Measurements from ENCODE around the gene SPATC1L. TPM values are rescaled to one million over a fixed set of nuclear protein-coding genes. Genes with fewer than 3 reads are reported as not detected.
A peak's percentile ranks its signal among the peaks of the same experiment; 100 is the strongest.

The SPATC1L gene
- total RNA-seq, 1 donor from 2014 or later = 13.9 TPM

DNA sequence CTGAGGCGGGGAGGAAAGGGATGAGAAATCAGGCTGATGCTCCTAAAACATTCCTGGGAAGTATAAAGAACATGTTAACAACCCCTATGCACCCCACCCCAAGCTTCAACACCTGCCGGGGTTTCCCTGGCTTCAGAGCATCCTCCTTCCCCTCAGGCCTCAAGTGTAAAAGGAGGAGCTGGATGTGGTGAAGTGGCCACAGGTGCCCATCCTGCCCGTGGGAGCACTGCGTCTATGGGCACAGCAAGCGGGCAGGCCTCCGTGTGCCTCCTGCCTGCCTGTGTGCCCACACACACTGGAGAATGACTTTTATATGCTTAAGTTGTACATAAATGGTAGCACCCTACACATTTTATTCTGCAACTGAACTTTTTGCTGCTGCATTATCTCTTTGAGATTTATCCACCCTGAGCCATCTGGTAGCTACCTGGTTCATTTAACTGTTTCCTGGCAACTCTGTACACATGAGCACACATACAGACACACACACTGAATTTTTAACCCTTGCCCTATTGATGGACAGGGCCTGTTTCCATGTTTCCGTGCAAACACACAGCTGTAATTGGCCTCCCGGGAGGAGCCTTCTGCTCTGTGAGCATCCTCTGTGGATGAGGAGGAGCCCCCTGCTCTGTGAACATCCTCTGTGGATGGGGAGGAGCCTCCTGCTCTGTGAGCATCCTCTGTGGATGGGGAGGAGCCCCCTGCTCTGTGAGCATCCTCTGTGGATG, 15.4 kb downstream of the SPATC1L start:
- H3K4me1 Mint-ChIP-seq (ENCODE audit: low read depth) = peaks cover 6% of the 10 kb centered on the region
- intact Hi-C loops (cut with micrococcal nuclease) = no loop called here
- no peaks in the 10 kb centered on the region for H3K9me3 Mint-ChIP-seq
- no peak for DNase-seq (ENCODE audit: low spot score)
- no peaks in the 10 kb centered on the region for H3K27me3 Mint-ChIP-seq (ENCODE audit: low read depth)
- H3K4me3 Mint-ChIP-seq (ENCODE audit: low read depth) = no peak overlapping the region
- no peaks in the 10 kb centered on the region for H3K36me3 Mint-ChIP-seq (ENCODE audit: low read depth)
- H3K27ac Mint-ChIP-seq = no peak overlapping the region

GRCh38 chr21:46168238-46168637, 16.0 kb downstream of the SPATC1L start:
- peaks cover 6% of the 10 kb centered on the region for H3K4me1 Mint-ChIP-seq (ENCODE audit: low read depth)
- H3K36me3 Mint-ChIP-seq (ENCODE audit: low read depth) = no peaks in the 10 kb centered on the region
- H3K9me3 Mint-ChIP-seq = no peaks in the 10 kb centered on the region
- intact Hi-C loops (cut with micrococcal nuclease) = no loop called here
- no peak overlapping the region for H3K27ac Mint-ChIP-seq
- peak; percentile 6 for DNase-seq (ENCODE audit: low spot score)
- H3K27me3 Mint-ChIP-seq (ENCODE audit: low read depth) = no peaks in the 10 kb centered on the region
- no peak overlapping the region for H3K4me3 Mint-ChIP-seq (ENCODE audit: low read depth)

GRCh38 chr21:46165098-46165497, 19.2 kb downstream of the SPATC1L start:
- no peak for DNase-seq (ENCODE audit: low spot score)
- no peaks in the 10 kb centered on the region for H3K36me3 Mint-ChIP-seq (ENCODE audit: low read depth)
- no peak overlapping the region for H3K4me3 Mint-ChIP-seq (ENCODE audit: low read depth)
- no peaks in the 10 kb centered on the region for H3K27me3 Mint-ChIP-seq (ENCODE audit: low read depth)
- no peaks in the 10 kb centered on the region for H3K4me1 Mint-ChIP-seq (ENCODE audit: low read depth)
- H3K27ac Mint-ChIP-seq = no peak overlapping the region
- H3K9me3 Mint-ChIP-seq = no peaks in the 10 kb centered on the region
- intact Hi-C loops (cut with micrococcal nuclease) = no loop called here

GRCh38 chr21:46163380-46163779, 20.9 kb downstream of the SPATC1L start:
- Mint-ChIP-seq H3K4me1 (ENCODE audit: low read depth) (no peaks in the 10 kb centered on the region), H3K4me3 (ENCODE audit: low read depth) (no peak overlapping the region), H3K9me3 (no peaks in the 10 kb centered on the region), H3K27me3 (ENCODE audit: low read depth) (no peaks in the 10 kb centered on the region), H3K27ac (no peak overlapping the region), H3K36me3 (ENCODE audit: low read depth) (no peaks in the 10 kb centered on the region)
- intact Hi-C loops (cut with micrococcal nuclease) = no loop called here
- no peak for DNase-seq (ENCODE audit: low spot score)

DNA sequence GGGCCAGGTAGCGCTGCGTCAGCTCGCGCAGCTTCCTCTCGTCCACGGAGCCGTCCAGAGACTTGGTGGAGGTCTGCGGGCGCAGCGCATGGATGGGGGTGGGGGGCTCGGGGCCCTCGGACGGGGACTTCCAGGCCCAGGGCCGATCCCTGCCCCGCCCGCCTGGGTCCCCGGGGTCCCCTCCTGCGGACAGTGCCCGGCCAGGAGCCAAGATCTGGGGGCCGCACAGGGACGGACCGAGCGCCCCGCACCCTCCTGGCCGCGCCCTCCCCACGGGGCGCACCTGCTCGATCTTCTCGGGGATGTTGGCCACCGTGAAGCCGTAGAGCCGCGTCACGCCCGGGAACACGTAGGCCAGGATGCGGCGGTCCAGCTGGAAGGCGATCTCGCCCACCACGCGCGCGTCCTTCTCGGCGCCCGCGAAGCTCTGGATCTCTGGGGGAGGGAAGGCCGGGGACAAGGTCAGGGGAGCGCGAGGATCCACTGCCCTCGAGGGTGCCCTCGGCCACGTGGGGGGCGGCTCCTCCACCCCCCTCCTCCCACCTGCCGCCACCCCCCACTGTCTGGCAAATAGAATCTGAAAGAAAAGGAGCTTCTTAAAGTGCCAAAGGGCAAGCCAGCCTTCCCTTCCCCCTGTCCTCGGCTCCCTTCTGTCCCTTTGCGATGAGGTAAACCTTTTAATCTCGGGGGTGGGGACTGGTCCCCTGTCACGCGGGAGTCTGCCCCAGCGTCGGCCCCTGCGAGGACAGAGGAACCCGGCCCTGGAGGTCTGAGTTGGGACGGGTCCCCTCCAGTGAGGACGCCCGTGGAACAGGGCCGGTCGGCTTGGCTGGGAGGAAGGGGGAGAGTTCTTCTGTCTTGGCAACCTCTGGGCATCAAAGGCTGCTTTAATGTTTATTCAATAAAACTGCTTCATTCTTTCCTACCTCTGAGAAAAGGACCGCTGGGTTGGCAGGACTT, 22.3 kb downstream of the SPATC1L start:
- Mint-ChIP-seq H3K4me1 (ENCODE audit: low read depth) (no peaks in the 10 kb centered on the region), H3K9me3 (no peaks in the 10 kb centered on the region), H3K27ac (no peak overlapping the region), H3K36me3 (ENCODE audit: low read depth) (no peaks in the 10 kb centered on the region), H3K4me3 (ENCODE audit: low read depth) (no peak overlapping the region), H3K27me3 (ENCODE audit: low read depth) (no peaks in the 10 kb centered on the region)
- DNase-seq (ENCODE audit: low spot score) = no peak
- intact Hi-C loops (cut with micrococcal nuclease) = no loop called here

DNA sequence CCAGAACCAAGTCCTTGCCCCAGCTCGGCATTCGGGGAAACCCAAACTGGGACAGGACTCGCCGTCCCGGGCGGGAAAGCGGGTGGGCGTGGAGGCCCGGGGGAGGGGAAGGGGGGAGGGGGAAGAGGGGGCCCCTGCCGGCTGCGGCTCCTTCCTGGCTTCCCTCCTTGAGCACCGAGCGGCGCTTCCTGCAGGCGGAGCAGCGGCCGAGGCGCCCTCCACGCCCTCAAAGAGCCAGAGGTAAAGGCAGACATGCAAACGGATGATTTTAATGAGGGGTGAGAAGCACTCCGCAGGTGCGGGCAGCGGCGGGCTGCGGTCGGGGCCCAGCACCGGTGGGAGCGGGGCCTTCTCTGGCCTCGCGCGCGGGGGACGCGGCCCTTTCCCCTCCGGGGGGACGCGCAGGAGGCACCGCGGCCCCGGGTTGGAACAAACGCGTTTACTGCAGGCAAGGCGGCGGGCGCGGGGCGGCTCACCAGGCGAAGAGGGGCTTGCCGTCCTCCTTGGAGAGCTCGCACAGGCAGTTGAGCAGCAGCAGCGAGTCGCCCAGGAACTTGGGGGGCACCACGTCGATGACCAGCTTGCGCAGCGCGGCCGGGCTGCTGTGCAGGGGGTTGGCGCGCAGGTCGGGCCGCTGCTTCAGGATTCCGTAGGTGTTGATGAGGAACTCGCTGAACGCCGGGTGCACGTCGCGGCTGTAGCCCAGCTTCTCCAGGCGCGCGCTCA, 23.2 kb downstream of the SPATC1L start:
- Mint-ChIP-seq H3K9me3 (no peaks in the 10 kb centered on the region), H3K27me3 (ENCODE audit: low read depth) (no peaks in the 10 kb centered on the region), H3K4me1 (ENCODE audit: low read depth) (no peaks in the 10 kb centered on the region), H3K36me3 (ENCODE audit: low read depth) (no peaks in the 10 kb centered on the region), H3K4me3 (ENCODE audit: low read depth) (no peak overlapping the region), H3K27ac (no peak overlapping the region)
- intact Hi-C loops (cut with micrococcal nuclease) = no loop called here
- DNase-seq (ENCODE audit: low spot score) = no peak

- intact Hi-C loops (cut with micrococcal nuclease) = no loop called here
- H3K27me3 Mint-ChIP-seq (ENCODE audit: low read depth) = no peaks in the 10 kb centered on the region
- no peaks in the 10 kb centered on the region for H3K9me3 Mint-ChIP-seq
Observed at GRCh38 chr21:46160657-46160906, 23.7 kb downstream of the SPATC1L start.

DNA sequence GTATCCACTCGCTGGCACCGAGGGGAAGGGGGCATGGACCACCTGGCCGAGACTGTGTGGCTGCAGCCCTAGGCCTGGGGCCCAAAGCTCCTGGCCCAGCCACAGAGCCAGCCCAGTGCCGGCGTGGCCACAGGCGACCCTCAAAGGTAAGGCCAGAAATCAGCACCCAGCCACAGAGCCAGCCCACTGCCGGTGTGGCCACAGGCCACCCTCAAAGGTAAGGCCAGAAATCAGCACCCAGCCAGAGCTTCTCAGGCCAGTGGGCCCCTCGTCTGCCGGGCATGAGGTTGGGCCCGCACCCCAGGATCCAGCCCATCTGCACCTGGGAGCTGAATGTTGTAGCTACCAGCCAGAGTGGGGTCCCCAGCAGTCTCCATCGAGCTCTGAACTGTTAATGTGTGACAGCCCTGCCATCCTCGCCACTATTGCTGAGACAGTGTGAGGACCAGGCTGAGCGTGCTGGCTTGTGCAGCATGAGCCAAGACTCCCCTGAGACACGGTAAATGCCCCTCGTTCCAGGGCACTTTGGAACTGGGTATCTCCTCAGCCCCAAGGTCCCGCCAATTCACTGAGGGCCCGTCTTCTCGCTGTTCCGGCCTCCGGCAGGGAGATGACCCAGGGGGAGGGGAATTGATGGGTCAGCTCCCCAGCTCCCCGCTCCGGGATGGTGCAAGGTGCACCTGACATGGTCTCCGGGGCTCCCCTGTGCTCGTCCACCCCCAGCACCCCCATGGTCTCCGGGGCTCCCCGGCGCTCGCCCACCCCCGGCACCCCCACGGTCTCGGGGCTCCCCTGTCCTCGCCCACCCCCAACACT, 24.2 kb downstream of the SPATC1L start:
- no peak overlapping the region for H3K4me3 Mint-ChIP-seq (ENCODE audit: low read depth)
- H3K36me3 Mint-ChIP-seq (ENCODE audit: low read depth) = no peaks in the 10 kb centered on the region
- H3K27me3 Mint-ChIP-seq (ENCODE audit: low read depth) = no peaks in the 10 kb centered on the region
- H3K27ac Mint-ChIP-seq = no peak overlapping the region
- DNase-seq (ENCODE audit: low spot score) = peak; percentile 8
- no peaks in the 10 kb centered on the region for H3K4me1 Mint-ChIP-seq (ENCODE audit: low read depth)
- intact Hi-C loops (cut with micrococcal nuclease) = no loop called here
- no peaks in the 10 kb centered on the region for H3K9me3 Mint-ChIP-seq

More at GRCh38 chr21:46160657-46160906, 23.7 kb downstream of the SPATC1L start:
- H3K36me3 Mint-ChIP-seq (ENCODE audit: low read depth) = no peaks in the 10 kb centered on the region
- DNase-seq (ENCODE audit: low spot score) = no peak
- H3K4me1 Mint-ChIP-seq (ENCODE audit: low read depth) = no peaks in the 10 kb centered on the region
- H3K27ac Mint-ChIP-seq = no peak overlapping the region
- H3K4me3 Mint-ChIP-seq (ENCODE audit: low read depth) = no peak overlapping the region

DNA sequence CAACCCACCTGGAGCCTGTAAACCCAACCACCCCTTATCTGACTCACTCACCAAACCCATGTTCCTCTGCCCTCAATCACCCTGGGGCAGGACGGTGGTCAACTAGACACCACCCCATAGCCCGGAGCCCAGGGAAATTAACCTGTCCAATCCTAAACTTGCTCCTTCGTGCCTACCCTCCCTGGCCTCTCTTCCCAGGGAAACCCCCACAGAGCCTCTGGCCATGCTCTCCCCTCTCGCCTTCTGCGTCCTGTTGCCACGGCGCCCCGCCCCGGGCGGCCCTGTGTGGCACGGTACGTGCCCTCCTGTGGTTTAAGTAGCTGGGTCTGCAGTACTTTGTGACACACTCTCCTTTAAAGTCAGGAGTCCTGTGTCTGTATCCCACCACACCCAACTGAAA, 24.9 kb downstream of the SPATC1L start:
- no peaks in the 10 kb centered on the region for H3K4me1 Mint-ChIP-seq (ENCODE audit: low read depth)
- H3K36me3 Mint-ChIP-seq (ENCODE audit: low read depth) = no peaks in the 10 kb centered on the region
- no peak overlapping the region for H3K27ac Mint-ChIP-seq
- no peak overlapping the region for H3K4me3 Mint-ChIP-seq (ENCODE audit: low read depth)
- DNase-seq (ENCODE audit: low spot score) = peak; percentile 8
- no peaks in the 10 kb centered on the region for H3K27me3 Mint-ChIP-seq (ENCODE audit: low read depth)
- no peaks in the 10 kb centered on the region for H3K9me3 Mint-ChIP-seq
- intact Hi-C loops (cut with micrococcal nuclease) = no loop called here

DNA sequence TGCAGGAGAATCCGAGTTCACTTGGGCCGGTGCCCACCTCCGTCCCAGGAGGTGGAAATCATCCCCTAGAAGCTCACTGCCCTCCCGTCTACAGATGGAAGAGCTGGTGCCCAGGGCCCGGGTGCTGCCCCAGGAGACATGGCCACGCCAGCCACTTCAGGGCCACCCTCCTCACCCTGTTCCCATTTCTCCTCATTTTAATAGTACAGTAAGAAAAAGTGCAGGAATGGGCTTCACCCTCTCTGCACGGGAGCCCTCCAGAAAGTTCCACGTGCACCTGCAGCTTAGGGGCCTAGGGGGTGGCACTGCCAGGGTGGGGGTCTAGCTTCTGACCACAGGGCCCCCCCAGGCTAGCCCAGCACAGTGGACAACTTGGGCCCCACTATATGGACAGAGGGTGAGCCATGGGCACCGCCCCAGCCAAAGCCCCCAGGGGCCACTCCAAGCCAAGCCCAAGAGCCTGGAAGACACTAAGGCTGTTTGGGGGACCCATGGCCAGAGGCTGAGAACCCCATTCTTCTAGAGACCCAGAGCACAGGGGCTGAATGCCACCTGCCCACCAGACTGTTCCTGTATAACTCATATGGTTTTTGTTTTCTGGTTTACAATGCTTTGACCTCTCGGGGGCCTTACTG, 25.5 kb downstream of the SPATC1L start:
- no peak overlapping the region for H3K27ac Mint-ChIP-seq
- no peak overlapping the region for H3K4me3 Mint-ChIP-seq (ENCODE audit: low read depth)
- no peaks in the 10 kb centered on the region for H3K36me3 Mint-ChIP-seq (ENCODE audit: low read depth)
- no peaks in the 10 kb centered on the region for H3K4me1 Mint-ChIP-seq (ENCODE audit: low read depth)
- intact Hi-C loops (cut with micrococcal nuclease) = no loop called here
- no peaks in the 10 kb centered on the region for H3K9me3 Mint-ChIP-seq
- H3K27me3 Mint-ChIP-seq (ENCODE audit: low read depth) = no peaks in the 10 kb centered on the region
- no peak for DNase-seq (ENCODE audit: low spot score)

- no peak overlapping the region for H3K4me3 Mint-ChIP-seq (ENCODE audit: low read depth)
- DNase-seq (ENCODE audit: low spot score) = no peak
- no peaks in the 10 kb centered on the region for H3K36me3 Mint-ChIP-seq (ENCODE audit: low read depth)
- intact Hi-C loops (cut with micrococcal nuclease) = no loop called here
- H3K27ac Mint-ChIP-seq = no peak overlapping the region
- H3K9me3 Mint-ChIP-seq = no peaks in the 10 kb centered on the region
- H3K4me1 Mint-ChIP-seq (ENCODE audit: low read depth) = no peaks in the 10 kb centered on the region
- H3K27me3 Mint-ChIP-seq (ENCODE audit: low read depth) = no peaks in the 10 kb centered on the region
Observed at GRCh38 chr21:46157987-46158451, 26.2 kb downstream of the SPATC1L start.

DNA sequence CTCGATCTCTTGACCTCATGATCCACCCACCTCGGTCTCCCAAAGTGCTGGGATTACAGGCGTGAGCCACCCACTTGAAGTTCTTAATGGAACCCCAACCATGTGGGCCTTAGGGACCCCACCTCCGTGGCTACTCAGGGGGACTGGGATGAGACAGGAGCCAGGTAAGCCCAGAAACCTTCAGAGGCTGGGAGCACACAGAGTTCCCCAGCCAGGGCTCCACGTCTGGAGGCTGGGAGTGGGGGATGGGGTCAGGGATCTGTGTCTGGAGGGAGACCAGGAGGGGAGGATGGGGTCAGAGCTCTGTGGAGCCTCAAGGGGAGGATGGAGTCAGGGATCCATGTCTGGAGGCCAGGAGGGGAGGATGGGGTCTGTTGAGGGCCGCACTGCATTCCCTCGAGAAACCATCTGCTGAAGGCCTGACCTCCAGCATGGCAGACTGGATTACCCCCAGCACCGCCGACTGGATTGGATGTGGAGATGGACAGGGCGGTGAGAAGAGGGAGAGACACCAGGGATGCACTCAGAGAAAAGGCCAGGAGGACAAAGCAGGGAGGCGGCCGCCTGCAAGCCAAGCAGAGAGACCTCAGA, 26.8 kb downstream of the SPATC1L start:
- no peaks in the 10 kb centered on the region for H3K27me3 Mint-ChIP-seq (ENCODE audit: low read depth)

More for the DNA sequence above, 26.8 kb downstream of the SPATC1L start:
- no peak overlapping the region for H3K4me3 Mint-ChIP-seq (ENCODE audit: low read depth)
- H3K36me3 Mint-ChIP-seq (ENCODE audit: low read depth) = no peaks in the 10 kb centered on the region
- intact Hi-C loops (cut with micrococcal nuclease) = no loop called here
- DNase-seq (ENCODE audit: low spot score) = no peak
- H3K9me3 Mint-ChIP-seq = no peaks in the 10 kb centered on the region
- no peak overlapping the region for H3K27ac Mint-ChIP-seq
- H3K4me1 Mint-ChIP-seq (ENCODE audit: low read depth) = no peaks in the 10 kb centered on the region

Data from activated T-helper 2 cell treated with anti-CD3 and anti-CD28 coated beads, Interferon-gamma antibody, Interleukin-2, Interleukin-4, amounts not matched to agents 10 μg/mL and 5 μg/mL and 100 μg/mL, durations not matched to agents 14 hours and 24 hours and 36 hours (primary cell).